B cell (primary cell): Measurements from ENCODE around the gene ZFP57.

Experiments used
- CTCF ChIP-seq: fragments of 200-600 bp; IDR thresholded peaks from one replicate; pipeline ENCODE4 v1.8.0; 2022; ENCODE audit warnings: antibody characterized with exemption, mild to moderate bottlenecking
- EZH2 ChIP-seq: IDR thresholded peaks from 2 replicates; pipeline ENCODE4 v1.6.1; 2012; ENCODE audit warnings: borderline replicate concordance, low read depth, mild to moderate bottlenecking, moderate library complexity, low read length; ENCODE audit not compliant: insufficient read depth, poor library complexity, severe bottlenecking

GRCh38 chr6:29728173-29728874 lies 47.4 kb upstream of the ZFP57 start:
- TF ChIP-seq CTCF, result no peak
- TF ChIP-seq EZH2, result no peak
